Measurements from ENCODE around the gene CARD11. TPM values are rescaled to one million over a fixed set of nuclear protein-coding genes. Genes with fewer than 3 reads are reported as not detected.

CARD11 gene
- total RNA-seq, 1 experiment from 2014 or later = 0.82 TPM

- H3K4me1 ChIP-seq (ENCODE audit: control insufficient read depth, insufficient read depth, low read length) = no peaks in the 10 kb centered on the region
- H3K9me3 ChIP-seq (ENCODE audit: control insufficient read depth, insufficient read depth, low read depth, low read length) = peaks cover 8% of the 10 kb centered on the region; the same call in 1 of the 2 replicates
- TF ChIP-seq POLR2AphosphoS5 (IDR thresholded peaks at IDR 0.05; ENCODE audit: low read depth, low read length) (no peak), SIN3A (IDR thresholded peaks at IDR 0.05; ENCODE audit: borderline replicate concordance, insufficient read depth, low read depth, low read length) (no peak), TCF7L2 (IDR thresholded peaks at IDR 0.05; ENCODE audit: low read depth, low read length) (no peak)
- TF ChIP-seq, protein P1, sequence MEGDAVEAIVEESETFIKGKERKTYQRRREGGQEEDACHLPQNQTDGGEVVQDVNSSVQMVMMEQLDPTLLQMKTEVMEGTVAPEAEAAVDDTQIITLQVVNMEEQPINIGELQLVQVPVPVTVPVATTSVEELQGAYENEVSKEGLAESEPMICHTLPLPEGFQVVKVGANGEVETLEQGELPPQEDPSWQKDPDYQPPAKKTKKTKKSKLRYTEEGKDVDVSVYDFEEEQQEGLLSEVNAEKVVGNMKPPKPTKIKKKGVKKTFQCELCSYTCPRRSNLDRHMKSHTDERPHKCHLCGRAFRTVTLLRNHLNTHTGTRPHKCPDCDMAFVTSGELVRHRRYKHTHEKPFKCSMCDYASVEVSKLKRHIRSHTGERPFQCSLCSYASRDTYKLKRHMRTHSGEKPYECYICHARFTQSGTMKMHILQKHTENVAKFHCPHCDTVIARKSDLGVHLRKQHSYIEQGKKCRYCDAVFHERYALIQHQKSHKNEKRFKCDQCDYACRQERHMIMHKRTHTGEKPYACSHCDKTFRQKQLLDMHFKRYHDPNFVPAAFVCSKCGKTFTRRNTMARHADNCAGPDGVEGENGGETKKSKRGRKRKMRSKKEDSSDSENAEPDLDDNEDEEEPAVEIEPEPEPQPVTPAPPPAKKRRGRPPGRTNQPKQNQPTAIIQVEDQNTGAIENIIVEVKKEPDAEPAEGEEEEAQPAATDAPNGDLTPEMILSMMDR (IDR thresholded peaks at IDR 0.05) = no peak
- TF ChIP-seq, protein P2, sequence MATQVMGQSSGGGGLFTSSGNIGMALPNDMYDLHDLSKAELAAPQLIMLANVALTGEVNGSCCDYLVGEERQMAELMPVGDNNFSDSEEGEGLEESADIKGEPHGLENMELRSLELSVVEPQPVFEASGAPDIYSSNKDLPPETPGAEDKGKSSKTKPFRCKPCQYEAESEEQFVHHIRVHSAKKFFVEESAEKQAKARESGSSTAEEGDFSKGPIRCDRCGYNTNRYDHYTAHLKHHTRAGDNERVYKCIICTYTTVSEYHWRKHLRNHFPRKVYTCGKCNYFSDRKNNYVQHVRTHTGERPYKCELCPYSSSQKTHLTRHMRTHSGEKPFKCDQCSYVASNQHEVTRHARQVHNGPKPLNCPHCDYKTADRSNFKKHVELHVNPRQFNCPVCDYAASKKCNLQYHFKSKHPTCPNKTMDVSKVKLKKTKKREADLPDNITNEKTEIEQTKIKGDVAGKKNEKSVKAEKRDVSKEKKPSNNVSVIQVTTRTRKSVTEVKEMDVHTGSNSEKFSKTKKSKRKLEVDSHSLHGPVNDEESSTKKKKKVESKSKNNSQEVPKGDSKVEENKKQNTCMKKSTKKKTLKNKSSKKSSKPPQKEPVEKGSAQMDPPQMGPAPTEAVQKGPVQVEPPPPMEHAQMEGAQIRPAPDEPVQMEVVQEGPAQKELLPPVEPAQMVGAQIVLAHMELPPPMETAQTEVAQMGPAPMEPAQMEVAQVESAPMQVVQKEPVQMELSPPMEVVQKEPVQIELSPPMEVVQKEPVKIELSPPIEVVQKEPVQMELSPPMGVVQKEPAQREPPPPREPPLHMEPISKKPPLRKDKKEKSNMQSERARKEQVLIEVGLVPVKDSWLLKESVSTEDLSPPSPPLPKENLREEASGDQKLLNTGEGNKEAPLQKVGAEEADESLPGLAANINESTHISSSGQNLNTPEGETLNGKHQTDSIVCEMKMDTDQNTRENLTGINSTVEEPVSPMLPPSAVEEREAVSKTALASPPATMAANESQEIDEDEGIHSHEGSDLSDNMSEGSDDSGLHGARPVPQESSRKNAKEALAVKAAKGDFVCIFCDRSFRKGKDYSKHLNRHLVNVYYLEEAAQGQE (IDR thresholded peaks at IDR 0.05; ENCODE audit: insufficient read depth in 1 of 2, low read depth in 2 of 2, low read length in 1 of 2) = no peak
- ChIA-PET CTCF (no interaction called here), POLR2A (no interaction called here)
- no TSS peak for BruUV-seq (replicated peaks)
- no peak overlapping the region for H3K4me3 ChIP-seq (ENCODE audit: low read depth in 2 of 2, low read length in 2 of 2)
- in situ Hi-C loops (cut with HindIII; ENCODE audit: low pct_unique_long_range_greater_than_20kb, low sequenced_read_pairs) = no loop called here
- H3K27ac ChIP-seq (ENCODE audit: low read length) = no peak overlapping the region
- DNase-seq (ENCODE audit: low read depth, low spot score) (no peak), ATAC-seq (no peak)
- intact Hi-C loops (cut with micrococcal nuclease; ENCODE audit: unreplicated experiment) = no loop called here
- H3K27me3 ChIP-seq (ENCODE audit: control insufficient read depth, insufficient read depth, low read length) = no peaks in the 10 kb centered on the region
- no peaks in the 10 kb centered on the region for H3K36me3 ChIP-seq (ENCODE audit: control insufficient read depth, insufficient read depth, low read length)
Measured at GRCh38 chr7:2969398-2970306, 74.0 kb downstream of the CARD11 start.

- ATAC-seq = 0 out of 2 replicates have a peak, but pooled peaks have one; percentile 49
- ChIA-PET CTCF (no interaction called here), POLR2A (no interaction called here)
- no peaks in the 10 kb centered on the region for H3K4me1 ChIP-seq (ENCODE audit: control insufficient read depth, insufficient read depth, low read length)
- H3K9me3 ChIP-seq (ENCODE audit: control insufficient read depth, insufficient read depth, low read depth, low read length) = peaks cover 8% of the 10 kb centered on the region; the same call in 1 of the 2 replicates
- H3K27ac ChIP-seq (ENCODE audit: low read length) = no peak overlapping the region
- H3K27me3 ChIP-seq (ENCODE audit: control insufficient read depth, insufficient read depth, low read length) = no peaks in the 10 kb centered on the region
- intact Hi-C loops (cut with micrococcal nuclease; ENCODE audit: unreplicated experiment) (no loop called here), in situ Hi-C loops (cut with HindIII; ENCODE audit: low pct_unique_long_range_greater_than_20kb, low sequenced_read_pairs) (no loop called here)
- TF ChIP-seq TCF7L2 (IDR thresholded peaks at IDR 0.05; ENCODE audit: low read depth, low read length) (no peak), SIN3A (IDR thresholded peaks at IDR 0.05; ENCODE audit: borderline replicate concordance, insufficient read depth, low read depth, low read length) (no peak), POLR2AphosphoS5 (IDR thresholded peaks at IDR 0.05; ENCODE audit: low read depth, low read length) (no peak)
- TF ChIP-seq, protein P2 (IDR thresholded peaks at IDR 0.05; ENCODE audit: insufficient read depth in 1 of 2, low read depth in 2 of 2, low read length in 1 of 2) = no peak
- TF ChIP-seq, protein P1 (IDR thresholded peaks at IDR 0.05) = no peak
- H3K36me3 ChIP-seq (ENCODE audit: control insufficient read depth, insufficient read depth, low read length) = no peaks in the 10 kb centered on the region
- no peak overlapping the region for H3K4me3 ChIP-seq (ENCODE audit: low read depth in 2 of 2, low read length in 2 of 2)
- BruUV-seq (replicated peaks) = no TSS peak
- DNase-seq (ENCODE audit: low read depth, low spot score) = no peak
Measured at GRCh38 chr7:2968616-2969397, 74.9 kb downstream of the CARD11 start.
